H1 (cell line): ENCODE data around the gene ELFN1. TPM values are rescaled to one million over a fixed set of nuclear protein-coding genes. Genes with fewer than 3 reads are reported as not detected.

ENCODE experiments used
- BRCA1 ChIP-seq: IDR thresholded peaks from 2 replicates; pipeline ENCODE4 v1.6.1; 2012; ENCODE audit warnings: low read depth, low read length, improper control_type of control experiment
- RAD21 ChIP-seq, 2 experiments: IDR thresholded peaks in 1 of 2; conservative IDR thresholded peaks in 1 of 2; 2 replicates each; pipeline ENCODE4 v1.6.1; 2011; ENCODE audit warnings: low read depth in 2 of 2, low read length in 2 of 2, improper control_type of control experiment in 1 of 2, inconsistent platforms in 1 of 2, mild to moderate bottlenecking in 1 of 2, moderate library complexity in 1 of 2
- RNF2 ChIP-seq: fragments of 200-900, 300-1000 bp; sonication (generic); IDR thresholded peaks from 2 replicates; pipeline ENCODE4 v1.7.1; 2016; ENCODE audit warnings: borderline replicate concordance, low read depth, mild to moderate bottlenecking, antibody characterized with exemption, low read length; ENCODE audit not compliant: poor library complexity, severe bottlenecking; ENCODE audit errors: missing control alignments
- SAP30 ChIP-seq: fragments of 300-600 bp; sonication (generic); IDR thresholded peaks from 2 replicates; pipeline ENCODE4 v1.7.1; 2012; ENCODE audit warnings: low read length, moderate library complexity, mild to moderate bottlenecking, inconsistent platforms; ENCODE audit not compliant: insufficient read depth, insufficient replicate concordance
- polyA plus RNA-seq, 7 experiments: library from polyadenylated mRNA; depleted of rRNA in 3 of 7; stranded (reverse) in 5 of 7; unstranded in 2 of 7; fragments of >200 nt in 5 of 7; fragments of 200-250 nt in 2 of 7; gene quantifications; 1 replicate in 5 of 7; 2 replicates in 1 of 7; 4 replicates in 1 of 7; pipeline versions ENCODE4 v1.2.1 to v1.2.3, GENCODE V29; 2011 to 2013; ENCODE audit warnings: missing spikeins in 2 of 7, mixed read lengths in 2 of 7
- total RNA-seq: library from RNA; stranded (reverse); fragmentation: NEBNext Ultra II Directional; extraction: Animal tissue kit (Norgen Biotek cat#: 25700); gene quantifications from 2 replicates; pipeline ENCODE4 v1.2.1, GENCODE V29; 2021

Gene ELFN1
- total and polyA plus RNA-seq, 2 of the 8 experiments (the other 6 are each of a cell fraction or from before 2014, with no cell fraction given) = 2.0 to 4.5 TPM

DNA sequence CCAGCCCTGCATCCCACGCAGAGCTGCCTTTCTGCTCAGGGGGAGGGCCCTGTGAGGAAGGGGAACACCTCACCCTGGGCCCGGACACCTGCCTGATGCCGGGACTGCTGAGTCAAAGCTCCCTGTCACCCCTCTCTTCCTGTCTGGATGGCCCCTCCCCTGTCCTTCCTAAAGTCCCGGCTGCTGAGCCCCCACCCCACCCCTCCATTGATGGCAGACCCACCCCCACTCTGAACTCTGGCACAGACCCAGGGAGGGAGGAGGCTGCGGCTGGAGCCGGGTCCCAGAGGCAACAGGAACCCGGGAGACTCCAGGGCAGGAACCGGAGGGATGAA, 78.7 kb downstream of the ELFN1 start (continued):
- TF ChIP-seq BRCA1 = no peak
- TF ChIP-seq SAP30 = no peak
- no peak for TF ChIP-seq RNF2
- no peak for TF ChIP-seq RAD21 (IDR thresholded peaks at IDR 0.05 in 1 of 2, conservative IDR thresholded peaks at IDR 0.05 in 1 of 2; ENCODE audit: low read depth in 2 of 2, low read length in 2 of 2)
